C4-2B (cell line): ENCODE measurements around the gene ANKLE1.
A peak's percentile ranks its signal among the peaks of the same experiment; 100 is the strongest.

Source experiments
- ZFX ChIP-seq: fragments of 450-650 bp; IDR thresholded peaks from 2 replicates; pipeline ENCODE4 v1.6.1; 2017
- TF ChIP-seq, protein P1 (sequence below): fragments of 450-650 bp; conservative IDR thresholded peaks from 2 replicates; pipeline ENCODE4 v1.5.1; 2017; ENCODE audit warnings: mild to moderate bottlenecking

DNA sequence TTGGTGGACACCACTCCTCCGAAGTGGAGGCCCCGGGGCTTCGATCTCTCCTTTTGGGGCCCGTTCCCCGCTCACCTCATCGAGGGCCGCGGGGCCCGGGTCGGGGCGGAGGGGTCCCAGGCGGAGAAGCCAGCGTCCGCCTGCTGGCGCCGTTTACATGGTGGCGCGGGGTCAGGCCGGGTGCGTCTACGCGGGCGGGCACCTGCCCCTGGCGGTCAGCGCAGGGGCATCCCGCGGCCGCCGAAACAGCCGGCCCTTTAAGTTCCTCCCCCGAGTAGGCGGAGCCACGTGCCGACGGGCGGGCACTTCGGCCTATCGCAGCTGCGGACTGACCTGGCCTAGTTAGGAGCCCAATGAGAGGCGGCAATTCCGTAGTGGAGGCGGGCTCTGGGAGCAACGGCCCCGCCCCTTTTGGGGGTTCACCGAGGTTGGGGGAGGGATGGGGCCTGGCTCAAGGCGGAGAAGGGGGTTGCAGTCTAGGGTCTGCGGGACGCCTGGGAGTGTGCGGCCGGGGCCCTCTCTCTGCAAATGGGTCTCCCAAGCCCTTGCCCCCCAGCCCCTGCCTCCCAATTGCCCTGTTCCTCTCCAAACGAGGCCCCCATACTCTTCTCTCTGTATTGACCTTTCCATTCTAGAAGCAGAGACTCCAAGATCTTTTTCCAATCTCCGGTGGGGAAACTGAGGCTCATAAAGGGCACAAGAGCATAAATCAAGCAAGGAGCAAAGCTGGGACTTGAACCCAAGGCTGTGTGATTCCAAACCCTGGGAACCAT is 21.7 kb downstream of the ANKLE1 start, which contains the start of gene ABHD8:
- TF ChIP-seq, protein P1, sequence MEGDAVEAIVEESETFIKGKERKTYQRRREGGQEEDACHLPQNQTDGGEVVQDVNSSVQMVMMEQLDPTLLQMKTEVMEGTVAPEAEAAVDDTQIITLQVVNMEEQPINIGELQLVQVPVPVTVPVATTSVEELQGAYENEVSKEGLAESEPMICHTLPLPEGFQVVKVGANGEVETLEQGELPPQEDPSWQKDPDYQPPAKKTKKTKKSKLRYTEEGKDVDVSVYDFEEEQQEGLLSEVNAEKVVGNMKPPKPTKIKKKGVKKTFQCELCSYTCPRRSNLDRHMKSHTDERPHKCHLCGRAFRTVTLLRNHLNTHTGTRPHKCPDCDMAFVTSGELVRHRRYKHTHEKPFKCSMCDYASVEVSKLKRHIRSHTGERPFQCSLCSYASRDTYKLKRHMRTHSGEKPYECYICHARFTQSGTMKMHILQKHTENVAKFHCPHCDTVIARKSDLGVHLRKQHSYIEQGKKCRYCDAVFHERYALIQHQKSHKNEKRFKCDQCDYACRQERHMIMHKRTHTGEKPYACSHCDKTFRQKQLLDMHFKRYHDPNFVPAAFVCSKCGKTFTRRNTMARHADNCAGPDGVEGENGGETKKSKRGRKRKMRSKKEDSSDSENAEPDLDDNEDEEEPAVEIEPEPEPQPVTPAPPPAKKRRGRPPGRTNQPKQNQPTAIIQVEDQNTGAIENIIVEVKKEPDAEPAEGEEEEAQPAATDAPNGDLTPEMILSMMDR, result peak; percentile 78
- TF ChIP-seq ZFX, result peak; percentile 53; the same call in 1 of the 2 replicates
